HepG2 (cell line): ENCODE measurements around the gene UBE2O. TPM values are rescaled to one million over a fixed set of nuclear protein-coding genes. Genes with fewer than 3 reads are reported as not detected.

ENCODE experiments used
- GLI4 ChIP-seq: sonication (generic); formaldehyde crosslinking; IDR thresholded peaks from 2 replicates; pipeline ENCODE4 v1.5.1; 2020; ENCODE audit warnings: missing genetic modification reagents, mild to moderate bottlenecking, moderate library complexity, borderline replicate concordance
- HCFC1 ChIP-seq: fragments of 150-350 bp; IDR thresholded peaks from 2 replicates; pipeline ENCODE4 v1.6.1; 2014; ENCODE audit warnings: low read depth, low read length
- HDAC2 ChIP-seq: sonication (generic); formaldehyde crosslinking; IDR thresholded peaks from 2 replicates; pipeline ENCODE4 v1.4.0; 2020; ENCODE audit warnings: missing genetic modification reagents
- KDM1A ChIP-seq: IDR thresholded peaks from 2 replicates; pipeline ENCODE4 v1.6.1; 2016; ENCODE audit warnings: missing compliant biosample characterization
- MATR3 ChIP-seq: sonication (generic); formaldehyde crosslinking; IDR thresholded peaks from 2 replicates; pipeline ENCODE4 v1.4.0; 2020; ENCODE audit warnings: missing genetic modification reagents
- MED8 ChIP-seq: sonication (generic); formaldehyde crosslinking; IDR thresholded peaks from 2 replicates; pipeline ENCODE4 v1.8.1; 2023; ENCODE audit warnings: mild to moderate bottlenecking, missing genetic modification reagents; ENCODE audit not compliant: insufficient replicate concordance
- NR2C2 ChIP-seq: sonication (generic); formaldehyde crosslinking; IDR thresholded peaks from 2 replicates; pipeline ENCODE4 v1.4.0; 2020; ENCODE audit warnings: missing genetic modification reagents, mild to moderate bottlenecking, moderate library complexity, borderline replicate concordance
- PHF21A ChIP-seq: sonication (generic); formaldehyde crosslinking; IDR thresholded peaks from 2 replicates; pipeline ENCODE4 v1.5.0; 2020; ENCODE audit warnings: mild to moderate bottlenecking, missing genetic modification reagents
- POLR2AphosphoS2 ChIP-seq: IDR thresholded peaks from 2 replicates; pipeline ENCODE4 v1.6.1; 2011; ENCODE audit warnings: low read depth, low read length, improper control_type of control experiment
- RNF2 ChIP-seq: fragments of 450-650 bp; conservative IDR thresholded peaks from 2 replicates; pipeline ENCODE4 v1.6.1; 2016; ENCODE audit warnings: low read depth
- SRY ChIP-seq: sonication (generic); formaldehyde crosslinking; IDR thresholded peaks from 2 replicates; pipeline ENCODE4 v1.8.0; 2022; ENCODE audit warnings: mild to moderate bottlenecking, missing genetic modification reagents
- ZBTB7B ChIP-seq: sonication (generic); formaldehyde crosslinking; IDR thresholded peaks from 2 replicates; pipeline ENCODE4 v1.4.0; 2020; ENCODE audit warnings: missing genetic modification reagents
- ZIK1 ChIP-seq: sonication (generic); formaldehyde crosslinking; IDR thresholded peaks from 2 replicates; pipeline ENCODE4 v1.5.0; 2020; ENCODE audit warnings: mild to moderate bottlenecking, low read depth, missing genetic modification reagents, borderline replicate concordance
- polyA plus RNA-seq, 8 experiments: library from polyadenylated mRNA; depleted of rRNA in 3 of 8; stranded (reverse) in 7 of 8; unstranded in 1 of 8; fragments of >200 nt; fragmentation: Illumina TruSeq in 4 of 8; extraction: Trizol in 4 of 8; gene quantifications; 2 replicates each; pipeline versions ENCODE4 v1.2.1 to v1.2.3, GENCODE V29; 2011 to 2016; ENCODE audit warnings: low read depth in 4 of 8, missing spikeins in 1 of 8, mixed read lengths in 1 of 8; ENCODE audit not compliant: insufficient read depth in 1 of 8
- total RNA-seq, 5 experiments: library from RNA; depleted of rRNA; stranded (reverse); fragments of >200 nt; fragmentation: Illumina TruSeq; extraction: Trizol; gene quantifications; 2 replicates each; pipeline ENCODE4 v1.2.3, GENCODE V29; 2016; ENCODE audit warnings: low read depth in 1 of 5
- TF ChIP-seq, protein P1 (sequence below): IDR thresholded peaks from 2 replicates; pipeline ENCODE4 v1.6.1; 2016; ENCODE audit warnings: mild to moderate bottlenecking
- TF ChIP-seq, protein P2 (sequence below): sonication (generic); formaldehyde crosslinking; conservative IDR thresholded peaks from 2 replicates; pipeline ENCODE4 v1.4.0; 2020; ENCODE audit warnings: missing genetic modification reagents
- TF ChIP-seq, protein P3 (sequence below): IDR thresholded peaks from 2 replicates; pipeline ENCODE4 v1.4.0; 2020; ENCODE audit warnings: mild to moderate bottlenecking, missing genetic modification reagents
- TF ChIP-seq, protein P4 (sequence below): IDR thresholded peaks from 2 replicates; pipeline ENCODE4 v1.6.1; 2016; ENCODE audit warnings: missing genetic modification reagents, missing compliant biosample characterization
- TF ChIP-seq, protein P5 (sequence below): fragments of 450-650 bp; IDR thresholded peaks from 2 replicates; pipeline ENCODE4 v1.6.1; 2017; ENCODE audit warnings: mild to moderate bottlenecking

Gene UBE2O
- total and polyA plus RNA-seq, 2 of the 13 experiments (the other 11 are each of a cell fraction or from before 2014, with no cell fraction given), result 21.5 to 23.5 TPM

GRCh38 chr17:76353599-76354316, 99.2 kb downstream of the UBE2O start, which contains the start of gene PRPSAP1 (continued):
- TF ChIP-seq, protein P1, sequence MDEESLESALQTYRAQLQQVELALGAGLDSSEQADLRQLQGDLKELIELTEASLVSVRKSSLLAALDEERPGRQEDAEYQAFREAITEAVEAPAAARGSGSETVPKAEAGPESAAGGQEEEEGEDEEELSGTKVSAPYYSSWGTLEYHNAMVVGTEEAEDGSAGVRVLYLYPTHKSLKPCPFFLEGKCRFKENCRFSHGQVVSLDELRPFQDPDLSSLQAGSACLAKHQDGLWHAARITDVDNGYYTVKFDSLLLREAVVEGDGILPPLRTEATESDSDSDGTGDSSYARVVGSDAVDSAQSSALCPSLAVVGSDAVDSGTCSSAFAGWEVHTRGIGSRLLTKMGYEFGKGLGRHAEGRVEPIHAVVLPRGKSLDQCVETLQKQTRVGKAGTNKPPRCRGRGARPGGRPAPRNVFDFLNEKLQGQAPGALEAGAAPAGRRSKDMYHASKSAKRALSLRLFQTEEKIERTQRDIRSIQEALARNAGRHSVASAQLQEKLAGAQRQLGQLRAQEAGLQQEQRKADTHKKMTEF (CRISPR knock-in tag), result peak; percentile 99
- no peak for TF ChIP-seq RNF2
- TF ChIP-seq HCFC1, result peak; percentile 79
- TF ChIP-seq, protein P2, sequence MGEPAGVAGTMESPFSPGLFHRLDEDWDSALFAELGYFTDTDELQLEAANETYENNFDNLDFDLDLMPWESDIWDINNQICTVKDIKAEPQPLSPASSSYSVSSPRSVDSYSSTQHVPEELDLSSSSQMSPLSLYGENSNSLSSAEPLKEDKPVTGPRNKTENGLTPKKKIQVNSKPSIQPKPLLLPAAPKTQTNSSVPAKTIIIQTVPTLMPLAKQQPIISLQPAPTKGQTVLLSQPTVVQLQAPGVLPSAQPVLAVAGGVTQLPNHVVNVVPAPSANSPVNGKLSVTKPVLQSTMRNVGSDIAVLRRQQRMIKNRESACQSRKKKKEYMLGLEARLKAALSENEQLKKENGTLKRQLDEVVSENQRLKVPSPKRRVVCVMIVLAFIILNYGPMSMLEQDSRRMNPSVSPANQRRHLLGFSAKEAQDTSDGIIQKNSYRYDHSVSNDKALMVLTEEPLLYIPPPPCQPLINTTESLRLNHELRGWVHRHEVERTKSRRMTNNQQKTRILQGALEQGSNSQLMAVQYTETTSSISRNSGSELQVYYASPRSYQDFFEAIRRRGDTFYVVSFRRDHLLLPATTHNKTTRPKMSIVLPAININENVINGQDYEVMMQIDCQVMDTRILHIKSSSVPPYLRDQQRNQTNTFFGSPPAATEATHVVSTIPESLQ (CRISPR knock-in tag), result no peak
- peak; percentile 85 for TF ChIP-seq SRY
- TF ChIP-seq POLR2AphosphoS2, result no peak
- TF ChIP-seq, protein P3, sequence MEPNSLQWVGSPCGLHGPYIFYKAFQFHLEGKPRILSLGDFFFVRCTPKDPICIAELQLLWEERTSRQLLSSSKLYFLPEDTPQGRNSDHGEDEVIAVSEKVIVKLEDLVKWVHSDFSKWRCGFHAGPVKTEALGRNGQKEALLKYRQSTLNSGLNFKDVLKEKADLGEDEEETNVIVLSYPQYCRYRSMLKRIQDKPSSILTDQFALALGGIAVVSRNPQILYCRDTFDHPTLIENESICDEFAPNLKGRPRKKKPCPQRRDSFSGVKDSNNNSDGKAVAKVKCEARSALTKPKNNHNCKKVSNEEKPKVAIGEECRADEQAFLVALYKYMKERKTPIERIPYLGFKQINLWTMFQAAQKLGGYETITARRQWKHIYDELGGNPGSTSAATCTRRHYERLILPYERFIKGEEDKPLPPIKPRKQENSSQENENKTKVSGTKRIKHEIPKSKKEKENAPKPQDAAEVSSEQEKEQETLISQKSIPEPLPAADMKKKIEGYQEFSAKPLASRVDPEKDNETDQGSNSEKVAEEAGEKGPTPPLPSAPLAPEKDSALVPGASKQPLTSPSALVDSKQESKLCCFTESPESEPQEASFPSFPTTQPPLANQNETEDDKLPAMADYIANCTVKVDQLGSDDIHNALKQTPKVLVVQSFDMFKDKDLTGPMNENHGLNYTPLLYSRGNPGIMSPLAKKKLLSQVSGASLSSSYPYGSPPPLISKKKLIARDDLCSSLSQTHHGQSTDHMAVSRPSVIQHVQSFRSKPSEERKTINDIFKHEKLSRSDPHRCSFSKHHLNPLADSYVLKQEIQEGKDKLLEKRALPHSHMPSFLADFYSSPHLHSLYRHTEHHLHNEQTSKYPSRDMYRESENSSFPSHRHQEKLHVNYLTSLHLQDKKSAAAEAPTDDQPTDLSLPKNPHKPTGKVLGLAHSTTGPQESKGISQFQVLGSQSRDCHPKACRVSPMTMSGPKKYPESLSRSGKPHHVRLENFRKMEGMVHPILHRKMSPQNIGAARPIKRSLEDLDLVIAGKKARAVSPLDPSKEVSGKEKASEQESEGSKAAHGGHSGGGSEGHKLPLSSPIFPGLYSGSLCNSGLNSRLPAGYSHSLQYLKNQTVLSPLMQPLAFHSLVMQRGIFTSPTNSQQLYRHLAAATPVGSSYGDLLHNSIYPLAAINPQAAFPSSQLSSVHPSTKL (CRISPR knock-in tag), result peak; percentile 73
- TF ChIP-seq GLI4, result peak; percentile 99
- TF ChIP-seq PHF21A (CRISPR knock-in tag), result peak; percentile 92
- TF ChIP-seq, protein P4, sequence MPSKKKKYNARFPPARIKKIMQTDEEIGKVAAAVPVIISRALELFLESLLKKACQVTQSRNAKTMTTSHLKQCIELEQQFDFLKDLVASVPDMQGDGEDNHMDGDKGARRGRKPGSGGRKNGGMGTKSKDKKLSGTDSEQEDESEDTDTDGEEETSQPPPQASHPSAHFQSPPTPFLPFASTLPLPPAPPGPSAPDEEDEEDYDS (CRISPR knock-in tag), result peak; percentile 91
- peak; percentile 84 for TF ChIP-seq MED8 (CRISPR knock-in tag)
- TF ChIP-seq NR2C2 (CRISPR knock-in tag), result peak; percentile 88
- peak; percentile 84 for TF ChIP-seq HDAC2
- TF ChIP-seq MATR3, result no peak
- TF ChIP-seq, protein P5, sequence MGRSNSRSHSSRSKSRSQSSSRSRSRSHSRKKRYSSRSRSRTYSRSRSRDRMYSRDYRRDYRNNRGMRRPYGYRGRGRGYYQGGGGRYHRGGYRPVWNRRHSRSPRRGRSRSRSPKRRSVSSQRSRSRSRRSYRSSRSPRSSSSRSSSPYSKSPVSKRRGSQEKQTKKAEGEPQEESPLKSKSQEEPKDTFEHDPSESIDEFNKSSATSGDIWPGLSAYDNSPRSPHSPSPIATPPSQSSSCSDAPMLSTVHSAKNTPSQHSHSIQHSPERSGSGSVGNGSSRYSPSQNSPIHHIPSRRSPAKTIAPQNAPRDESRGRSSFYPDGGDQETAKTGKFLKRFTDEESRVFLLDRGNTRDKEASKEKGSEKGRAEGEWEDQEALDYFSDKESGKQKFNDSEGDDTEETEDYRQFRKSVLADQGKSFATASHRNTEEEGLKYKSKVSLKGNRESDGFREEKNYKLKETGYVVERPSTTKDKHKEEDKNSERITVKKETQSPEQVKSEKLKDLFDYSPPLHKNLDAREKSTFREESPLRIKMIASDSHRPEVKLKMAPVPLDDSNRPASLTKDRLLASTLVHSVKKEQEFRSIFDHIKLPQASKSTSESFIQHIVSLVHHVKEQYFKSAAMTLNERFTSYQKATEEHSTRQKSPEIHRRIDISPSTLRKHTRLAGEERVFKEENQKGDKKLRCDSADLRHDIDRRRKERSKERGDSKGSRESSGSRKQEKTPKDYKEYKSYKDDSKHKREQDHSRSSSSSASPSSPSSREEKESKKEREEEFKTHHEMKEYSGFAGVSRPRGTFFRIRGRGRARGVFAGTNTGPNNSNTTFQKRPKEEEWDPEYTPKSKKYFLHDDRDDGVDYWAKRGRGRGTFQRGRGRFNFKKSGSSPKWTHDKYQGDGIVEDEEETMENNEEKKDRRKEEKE, result no peak
- no peak for TF ChIP-seq KDM1A (CRISPR knock-in tag)
- no peak for TF ChIP-seq ZBTB7B
- TF ChIP-seq ZIK1, result no peak; the same call in 1 of the 2 replicates
